SU-DHL-6 (cell line): Measurements from ENCODE around the gene FBXL16.

ENCODE experiments used
- H2AFZ ChIP-seq: fragments of 200-600 bp; sonication (generic); 2 replicates; pipeline ENCODE4 v1.6.1; 2014; ENCODE audit warnings: low read depth, mild to moderate bottlenecking, moderate library complexity, mixed read lengths, antibody characterized with exemption, low read length; ENCODE audit not compliant: severe bottlenecking
- H3F3A ChIP-seq: fragments of 200-600 bp; shearing (Covaris generic); 2 replicates; pipeline ENCODE4 v1.6.0; 2016; ENCODE audit warnings: antibody characterized with exemption, mild to moderate bottlenecking; ENCODE audit not compliant: insufficient read depth
- H3K27ac ChIP-seq: fragments of 200-600 bp; sonication (generic); 2 replicates; pipeline ENCODE4 v1.5.1; 2016; ENCODE audit warnings: low read depth, mild to moderate bottlenecking, low read length, moderate library complexity, mixed read lengths
- H3K27me3 ChIP-seq: fragments of 200-600 bp; sonication (generic), shearing (Covaris generic); 2 replicates; pipeline ENCODE4 v1.6.0; 2014; ENCODE audit warnings: mild to moderate bottlenecking, low read length
- H3K36me3 ChIP-seq: fragments of 200-600 bp; sonication (generic); 2 replicates; pipeline ENCODE4 v1.6.1; 2014; ENCODE audit warnings: mild to moderate bottlenecking, low read length, mixed read lengths
- H3K4me2 ChIP-seq: fragments of 300-600, 200-600 bp; shearing (Covaris generic), sonication (generic); 2 replicates; pipeline ENCODE4 v1.6.0; 2014; ENCODE audit warnings: low read length, low read depth, mild to moderate bottlenecking; ENCODE audit not compliant: poor library complexity, severe bottlenecking
- H3K4me3 ChIP-seq: fragments of 200-600 bp; sonication (generic); 2 replicates; pipeline ENCODE4 v1.5.1; 2014; ENCODE audit warnings: antibody characterized with exemption, low read length, mild to moderate bottlenecking, mixed read lengths; ENCODE audit not compliant: insufficient read depth, poor library complexity, severe bottlenecking
- H3K79me2 ChIP-seq: fragments of 200-600 bp; sonication (generic); 2 replicates; pipeline ENCODE4 v1.6.1; 2014; ENCODE audit warnings: mild to moderate bottlenecking, low read length, moderate library complexity; ENCODE audit not compliant: insufficient read depth
- H3K9ac ChIP-seq: fragments of 200-600 bp; sonication (generic); 2 replicates; pipeline ENCODE4 v1.7.0; 2014; ENCODE audit warnings: mild to moderate bottlenecking, low read length
- H3K9me2 ChIP-seq: fragments of 200-600 bp; sonication (generic); replicated peaks from 2 replicates; pipeline ENCODE4 v1.6.1; 2014; ENCODE audit warnings: low read length; ENCODE audit not compliant: insufficient read depth
- H3K9me3 ChIP-seq: fragments of 200-600 bp; sonication (generic); 2 replicates; pipeline ENCODE4 v1.6.1; 2014; ENCODE audit warnings: low read length, mixed read lengths; ENCODE audit not compliant: insufficient read depth
- H4K20me1 ChIP-seq: fragments of 200-600 bp; sonication (generic); 2 replicates; pipeline ENCODE4 v1.6.1; 2014; ENCODE audit warnings: low read depth, mild to moderate bottlenecking, antibody characterized with exemption, low read length, moderate library complexity, mixed read lengths
- EZH2phosphoT487 ChIP-seq: fragments of 200-600 bp; sonication (generic), shearing (Covaris generic); conservative IDR thresholded peaks from 2 replicates; pipeline ENCODE4 v1.6.1; 2018; ENCODE audit warnings: mild to moderate bottlenecking, antibody characterized with exemption, low read length, moderate library complexity, mixed read lengths
- TF ChIP-seq, protein P1 (sequence below): fragments of 200-600 bp; sonication (generic); IDR thresholded peaks from one replicate; pipeline ENCODE4 v1.5.1; 2017; ENCODE audit warnings: antibody characterized with exemption, mild to moderate bottlenecking, low read length, moderate library complexity; ENCODE audit not compliant: insufficient read depth, poor library complexity, severe bottlenecking

Gene FBXL16

DNA sequence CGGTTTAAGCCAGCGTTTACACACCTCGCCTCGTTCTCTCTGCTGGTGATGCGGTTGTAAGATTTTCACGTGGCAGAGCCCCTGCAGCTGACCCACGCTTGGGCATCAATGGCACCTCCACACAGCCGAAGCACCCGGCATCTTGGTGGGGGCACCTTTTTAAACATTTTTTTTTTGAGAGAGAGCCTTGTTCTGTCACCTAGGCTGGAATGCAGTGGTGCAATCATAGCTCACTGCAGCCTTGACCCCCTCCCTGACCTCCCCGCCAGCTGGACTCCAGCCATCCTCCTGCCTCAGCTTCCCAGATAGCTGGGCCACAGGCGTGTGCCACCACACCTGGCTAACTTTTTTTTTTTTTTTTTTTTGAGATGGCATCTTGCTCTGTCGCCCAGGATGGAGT, 51.6 kb downstream of the FBXL16 start:
- H3K36me3 ChIP-seq: no peaks in the 10 kb centered on the region
- H3K27me3 ChIP-seq: no peaks in the 10 kb centered on the region
- H3K4me3 ChIP-seq: no peak overlapping the region
- peaks cover 6% of the 10 kb centered on the region; the same call in 1 of the 2 replicates for H3K79me2 ChIP-seq
- no peak overlapping the region for H3K4me2 ChIP-seq
- no peaks in the 10 kb centered on the region for H3K9me2 ChIP-seq
- H3K27ac ChIP-seq: no peak overlapping the region
- H3F3A ChIP-seq: no peaks in the 10 kb centered on the region
- H4K20me1 ChIP-seq: no peaks in the 10 kb centered on the region
- H3K9ac ChIP-seq: no peak overlapping the region
- TF ChIP-seq EZH2phosphoT487: no peak
- TF ChIP-seq, protein P1, sequence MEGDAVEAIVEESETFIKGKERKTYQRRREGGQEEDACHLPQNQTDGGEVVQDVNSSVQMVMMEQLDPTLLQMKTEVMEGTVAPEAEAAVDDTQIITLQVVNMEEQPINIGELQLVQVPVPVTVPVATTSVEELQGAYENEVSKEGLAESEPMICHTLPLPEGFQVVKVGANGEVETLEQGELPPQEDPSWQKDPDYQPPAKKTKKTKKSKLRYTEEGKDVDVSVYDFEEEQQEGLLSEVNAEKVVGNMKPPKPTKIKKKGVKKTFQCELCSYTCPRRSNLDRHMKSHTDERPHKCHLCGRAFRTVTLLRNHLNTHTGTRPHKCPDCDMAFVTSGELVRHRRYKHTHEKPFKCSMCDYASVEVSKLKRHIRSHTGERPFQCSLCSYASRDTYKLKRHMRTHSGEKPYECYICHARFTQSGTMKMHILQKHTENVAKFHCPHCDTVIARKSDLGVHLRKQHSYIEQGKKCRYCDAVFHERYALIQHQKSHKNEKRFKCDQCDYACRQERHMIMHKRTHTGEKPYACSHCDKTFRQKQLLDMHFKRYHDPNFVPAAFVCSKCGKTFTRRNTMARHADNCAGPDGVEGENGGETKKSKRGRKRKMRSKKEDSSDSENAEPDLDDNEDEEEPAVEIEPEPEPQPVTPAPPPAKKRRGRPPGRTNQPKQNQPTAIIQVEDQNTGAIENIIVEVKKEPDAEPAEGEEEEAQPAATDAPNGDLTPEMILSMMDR: no peak
- no peaks in the 10 kb centered on the region for H3K9me3 ChIP-seq
- no peak overlapping the region for H2AFZ ChIP-seq

DNA sequence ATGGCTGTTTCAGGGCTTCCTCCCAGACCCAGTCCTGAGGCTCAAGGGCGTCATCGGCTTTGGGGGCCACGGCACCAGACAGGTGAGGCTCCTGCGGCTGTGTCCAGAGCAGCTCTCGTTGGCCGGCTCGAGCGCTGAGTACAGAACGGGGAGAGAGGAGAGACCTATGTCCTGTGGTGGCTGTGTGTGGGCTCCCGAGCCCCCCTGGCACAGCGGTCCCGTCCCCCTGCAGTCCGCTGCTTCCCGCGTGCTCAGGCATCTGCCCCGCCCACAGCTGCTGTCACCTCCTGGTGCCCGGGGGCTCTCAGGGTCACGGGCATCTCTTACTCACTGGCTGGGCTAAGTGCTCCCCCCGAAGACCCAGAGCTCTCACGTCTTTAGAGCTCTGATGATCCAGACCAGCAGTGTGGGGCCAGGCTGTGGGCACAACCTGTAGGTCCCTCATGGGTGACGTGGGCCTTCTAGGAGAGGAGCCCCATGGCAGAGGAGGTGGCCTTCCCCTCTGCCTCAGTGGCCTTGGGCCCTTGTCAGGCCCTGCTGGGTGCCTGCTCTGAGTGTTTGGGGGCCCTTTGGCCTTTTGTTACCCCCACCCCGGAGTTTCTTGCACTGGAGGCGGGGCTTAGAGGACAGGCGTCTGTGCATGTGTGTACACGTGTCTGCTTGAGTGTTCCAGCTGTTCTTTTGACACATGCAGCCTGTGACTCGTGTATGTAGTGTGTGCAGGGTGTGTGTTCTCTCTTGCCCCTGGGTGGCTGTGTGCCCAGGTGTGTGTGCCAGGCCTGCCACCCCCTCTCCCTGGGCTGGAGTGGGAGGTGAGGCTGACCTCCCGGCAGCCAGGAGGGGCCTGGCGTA, 52.9 kb downstream of the FBXL16 start:
- Histone ChIP-seq H3K27me3 (no peaks in the 10 kb centered on the region), H3F3A (peaks cover 9% of the 10 kb centered on the region; the same call in 1 of the 2 replicates), H4K20me1 (no peaks in the 10 kb centered on the region), H3K27ac (no peak overlapping the region), H3K9me3 (no peaks in the 10 kb centered on the region), H2AFZ (no peak overlapping the region), H3K79me2 (peaks cover 6% of the 10 kb centered on the region; the same call in 1 of the 2 replicates), H3K4me3 (no peak overlapping the region), H3K9me2 (no peaks in the 10 kb centered on the region), H3K4me2 (no peak overlapping the region), H3K9ac (no peak overlapping the region), H3K36me3 (no peaks in the 10 kb centered on the region)
- TF ChIP-seq EZH2phosphoT487: no peak
- TF ChIP-seq, protein P1: no peak

DNA sequence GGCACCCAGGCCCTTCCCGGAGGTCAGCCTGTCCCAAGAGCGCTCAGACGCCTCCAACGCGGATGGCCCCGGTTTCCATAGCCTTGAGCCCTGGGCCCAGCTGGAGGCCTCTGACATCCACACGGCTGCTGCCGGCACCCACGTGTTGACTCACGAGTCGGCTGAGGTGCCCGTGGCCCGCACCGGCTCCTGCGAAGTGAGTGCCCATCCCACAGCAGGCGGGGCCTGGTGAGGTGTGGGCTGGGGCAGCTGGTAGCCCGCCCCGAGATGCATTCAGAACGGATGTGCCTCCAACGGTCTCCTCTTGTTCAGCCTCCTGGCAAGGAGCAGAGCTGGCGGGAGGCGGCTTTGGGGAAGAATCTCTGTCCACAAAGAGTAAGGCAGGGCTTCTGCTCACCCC, 53.8 kb downstream of the FBXL16 start:
- Histone ChIP-seq H3K4me2 (no peak overlapping the region), H3K9ac (no peak overlapping the region), H3K4me3 (no peak overlapping the region), H3K27me3 (no peaks in the 10 kb centered on the region), H3K9me2 (no peaks in the 10 kb centered on the region), H3K79me2 (peaks cover 6% of the 10 kb centered on the region; the same call in 1 of the 2 replicates), H4K20me1 (no peaks in the 10 kb centered on the region), H3K36me3 (no peaks in the 10 kb centered on the region), H3K9me3 (no peaks in the 10 kb centered on the region), H3K27ac (no peak overlapping the region), H3F3A (peaks cover 9% of the 10 kb centered on the region; the same call in 1 of the 2 replicates), H2AFZ (no peak overlapping the region)
- no peak for TF ChIP-seq EZH2phosphoT487
- TF ChIP-seq, protein P1: no peak
